Measurements from ENCODE around the gene ELN.

The ELN gene

DNA sequence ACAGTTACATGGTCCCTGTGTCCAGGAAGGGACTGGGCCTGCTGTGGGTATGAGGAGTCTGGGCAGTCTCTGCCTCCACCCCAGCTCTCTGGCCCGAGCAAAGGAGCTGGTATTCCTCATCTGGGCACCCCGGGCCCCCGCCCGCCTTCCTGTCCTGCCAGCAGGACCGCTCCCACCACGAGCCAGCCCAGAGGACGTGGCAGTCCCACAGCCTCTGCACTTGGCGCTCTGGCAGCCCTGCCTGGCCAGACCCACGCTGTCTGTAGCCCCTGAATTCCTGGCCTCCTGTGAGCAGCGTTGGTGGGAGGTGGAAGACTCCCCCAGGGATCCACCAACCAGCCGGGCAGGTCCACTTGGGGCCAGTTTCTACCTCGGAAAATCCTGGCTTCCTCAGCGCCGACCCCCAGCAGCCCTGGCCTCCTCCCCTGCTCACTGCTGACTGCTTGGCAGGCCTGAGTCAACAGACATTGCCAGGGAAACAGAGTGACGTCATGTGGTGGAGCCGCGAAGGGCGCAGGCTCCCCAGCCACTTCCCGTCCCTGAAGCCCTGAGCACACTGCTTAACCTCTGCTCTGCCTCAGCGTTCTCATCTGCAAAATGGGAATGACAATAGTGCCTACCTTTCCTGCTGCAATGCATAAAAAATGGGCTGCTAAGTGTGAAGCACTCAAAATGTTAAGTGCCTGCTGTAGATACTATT is 34.0 kb downstream of the ELN start:
- DNase-seq (ENCODE audit: low spot score), result peak; percentile 73

GRCh38 chr7:74063223-74063641 is 35.3 kb downstream of the ELN start:
- DNase-seq (ENCODE audit: low spot score), result peak; percentile 7

DNA sequence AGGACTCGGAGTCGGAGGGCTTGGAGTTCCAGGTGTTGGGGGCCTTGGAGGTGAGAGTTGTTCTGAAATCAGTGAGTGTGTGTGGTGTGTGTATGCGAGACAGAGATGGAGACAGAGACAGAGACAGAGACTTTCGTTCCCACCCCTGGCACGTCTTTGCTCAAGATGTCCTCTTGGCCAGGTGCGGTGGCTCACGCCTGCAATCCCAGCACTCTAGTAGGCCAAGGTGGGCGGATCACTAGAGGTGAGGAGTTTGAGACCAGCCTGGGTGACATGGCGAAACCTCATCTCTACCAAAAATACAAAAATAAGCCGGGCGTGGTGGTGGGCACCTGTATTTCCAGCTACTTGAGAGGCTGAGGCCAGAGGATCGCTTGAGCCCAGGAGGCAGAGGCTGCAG is 35.7 kb downstream of the ELN start:
- no peak for DNase-seq (ENCODE audit: low spot score)

DNA sequence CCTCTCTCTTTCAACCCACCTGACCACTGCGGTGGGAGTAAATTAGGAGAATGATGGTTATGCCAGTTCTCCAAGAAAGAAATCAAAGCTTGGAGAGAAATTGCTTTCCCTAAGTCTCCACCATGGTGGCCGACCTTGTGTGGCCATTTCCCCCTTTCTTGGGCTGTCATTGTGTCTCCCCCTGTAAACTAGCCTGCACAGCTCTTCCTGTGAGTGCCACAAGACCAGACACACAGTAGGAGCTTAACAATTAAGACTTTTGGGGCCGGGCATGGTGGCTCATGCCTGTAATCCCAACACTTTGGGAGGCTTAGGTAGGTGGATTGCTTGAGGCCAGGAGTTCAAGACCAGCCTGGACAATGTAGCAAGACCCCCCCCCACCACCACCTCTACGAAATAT is 36.7 kb downstream of the ELN start:
- DNase-seq (ENCODE audit: low spot score), result no peak

- DNase-seq (ENCODE audit: low spot score), result peak; percentile 1
Observed at GRCh38 chr7:74066626-74067025, 38.7 kb downstream of the ELN start.

GRCh38 chr7:74068378-74069085 is 40.6 kb downstream of the ELN start:
- DNase-seq (ENCODE audit: low spot score), result peak; percentile 6

DNA sequence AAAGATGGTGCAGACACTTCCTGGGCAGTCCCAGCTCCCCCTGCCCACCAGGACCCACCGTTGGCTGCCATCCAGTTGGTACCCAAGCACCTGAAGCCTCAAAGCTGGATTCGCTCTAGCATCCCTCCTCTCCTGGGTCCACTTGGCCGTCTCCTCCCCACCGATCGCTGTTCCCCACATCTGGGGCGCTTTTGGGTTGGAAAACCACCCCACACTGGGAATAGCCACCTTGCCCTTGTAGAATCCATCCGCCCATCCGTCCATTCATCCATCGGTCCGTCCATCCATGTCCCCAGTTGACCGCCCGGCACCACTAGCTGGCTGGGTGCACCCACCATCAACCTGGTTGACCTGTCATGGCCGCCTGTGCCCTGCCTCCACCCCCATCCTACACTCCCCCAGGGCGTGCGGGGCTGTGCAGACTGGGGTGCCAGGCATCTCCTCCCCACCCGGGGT is 41.1 kb downstream of the ELN start:
- DNase-seq (ENCODE audit: low spot score), result peak; percentile 1

DNA sequence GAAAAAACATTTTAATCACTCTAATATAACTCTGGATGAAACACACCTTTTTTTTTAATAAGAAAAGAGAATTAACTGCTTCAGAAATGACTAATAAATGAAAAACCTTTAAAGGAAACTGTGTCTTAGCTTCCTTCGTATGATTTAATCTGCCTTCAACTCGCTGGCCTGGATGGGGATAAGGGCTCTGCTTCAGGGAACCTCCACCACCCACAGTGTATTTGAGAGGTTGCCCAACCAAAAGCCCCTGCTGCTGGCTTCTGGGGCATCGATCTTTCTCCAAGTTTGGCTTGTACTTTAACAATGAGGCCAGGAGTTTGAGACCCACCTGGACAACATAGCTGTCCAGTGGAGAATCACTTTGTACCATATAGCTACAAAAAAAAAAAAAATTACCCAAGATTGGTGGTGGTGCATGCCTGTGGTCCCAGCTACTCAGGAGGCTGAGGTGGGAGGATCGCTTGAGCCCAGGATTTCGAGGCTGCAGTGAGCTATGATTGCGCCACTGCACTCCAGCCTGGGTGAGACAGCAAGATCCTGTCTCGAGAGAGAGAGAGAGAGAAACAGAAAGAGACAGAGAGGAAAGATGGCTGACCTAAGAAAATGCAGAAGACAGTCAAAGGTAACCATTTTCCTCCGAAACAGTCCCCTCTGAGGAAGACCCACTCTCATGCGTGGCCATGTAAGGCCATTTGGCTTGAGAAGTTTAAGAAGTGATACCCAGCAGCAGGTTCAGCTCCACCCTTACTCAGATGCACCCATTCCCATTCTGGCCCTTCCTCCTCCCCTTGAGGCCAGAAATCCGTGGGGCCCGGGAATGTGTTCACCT is 42.0 kb downstream of the ELN start:
- peak; percentile 20 for DNase-seq (ENCODE audit: low spot score)

DNA sequence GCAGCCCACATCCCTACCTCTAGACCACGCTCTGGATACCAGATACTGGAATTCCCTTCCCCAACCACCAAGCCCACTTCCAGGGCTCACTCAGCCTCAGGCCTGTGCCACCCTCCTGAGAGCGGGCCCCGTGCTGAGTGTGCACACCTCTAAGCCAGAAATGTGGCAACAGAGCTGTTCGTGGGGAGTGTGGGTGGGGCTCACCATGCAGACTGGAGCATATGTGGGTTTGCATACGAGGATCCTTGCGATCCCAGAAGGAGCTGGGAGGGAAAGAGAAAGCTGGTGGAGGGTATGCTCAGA is 42.6 kb downstream of the ELN start:
- no peak for DNase-seq (ENCODE audit: low spot score)

DNA sequence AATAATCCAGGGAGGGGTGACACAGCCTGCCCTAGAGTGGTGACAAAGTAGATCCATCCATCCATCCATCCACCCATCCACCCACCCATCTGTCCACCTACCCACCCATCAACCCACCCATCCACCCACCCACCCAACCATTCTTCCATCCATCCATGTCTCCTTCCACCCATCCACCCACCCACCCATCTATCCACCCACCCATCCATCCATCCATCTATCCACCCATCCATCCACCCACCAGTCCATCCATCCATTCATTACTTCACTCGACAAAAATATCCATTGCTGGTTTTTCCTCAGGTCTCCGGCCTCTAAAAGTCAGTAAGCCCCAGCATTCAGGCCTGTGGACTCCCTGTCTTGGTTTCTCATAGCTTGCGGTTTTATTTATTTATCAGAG is 43.1 kb downstream of the ELN start:
- DNase-seq (ENCODE audit: low spot score), result no peak

DNA sequence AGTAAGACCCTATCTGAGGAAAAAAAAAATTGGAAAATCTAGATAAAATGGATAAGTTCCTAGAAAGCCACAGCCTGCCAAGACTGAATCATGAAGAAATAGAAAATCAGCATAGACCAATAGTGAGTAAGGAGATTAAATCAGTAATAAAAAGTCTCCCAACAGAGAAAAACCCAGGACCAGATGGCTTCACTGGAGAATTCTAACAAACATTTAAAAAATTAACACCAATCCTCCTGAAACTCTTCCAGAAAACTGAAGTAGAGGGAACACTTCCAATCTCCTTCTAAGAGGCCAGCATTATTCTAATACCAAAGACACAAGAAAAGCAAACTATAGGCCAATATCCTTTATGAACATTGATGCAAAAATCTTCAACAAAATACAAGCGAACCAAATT is 46.8 kb downstream of the ELN start:
- no peak for DNase-seq (ENCODE audit: low spot score)

DNA sequence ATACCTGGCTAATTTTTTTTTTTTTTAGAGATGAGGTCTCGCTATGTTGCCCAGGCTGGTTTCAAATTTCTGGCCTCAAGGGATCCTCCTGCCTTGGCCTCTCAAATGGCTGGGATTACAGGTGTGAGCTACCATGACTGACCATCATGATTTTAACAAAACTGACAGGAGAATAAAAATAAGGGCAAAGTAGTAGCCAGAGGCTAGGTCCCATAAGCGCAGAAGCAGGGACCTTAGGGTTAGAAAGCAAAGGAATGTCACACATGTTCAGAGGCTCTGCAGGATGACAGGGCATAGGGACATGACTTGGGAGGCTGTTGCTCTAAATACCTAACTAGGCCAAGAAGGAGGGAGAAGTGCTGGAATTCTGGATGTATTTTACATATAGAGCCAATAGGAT is 50.5 kb downstream of the ELN start:
- DNase-seq (ENCODE audit: low spot score), result peak; percentile 3

- no peak for DNase-seq (ENCODE audit: low spot score)
Observed at GRCh38 chr7:74082770-74083116, 54.8 kb downstream of the ELN start.

DNA sequence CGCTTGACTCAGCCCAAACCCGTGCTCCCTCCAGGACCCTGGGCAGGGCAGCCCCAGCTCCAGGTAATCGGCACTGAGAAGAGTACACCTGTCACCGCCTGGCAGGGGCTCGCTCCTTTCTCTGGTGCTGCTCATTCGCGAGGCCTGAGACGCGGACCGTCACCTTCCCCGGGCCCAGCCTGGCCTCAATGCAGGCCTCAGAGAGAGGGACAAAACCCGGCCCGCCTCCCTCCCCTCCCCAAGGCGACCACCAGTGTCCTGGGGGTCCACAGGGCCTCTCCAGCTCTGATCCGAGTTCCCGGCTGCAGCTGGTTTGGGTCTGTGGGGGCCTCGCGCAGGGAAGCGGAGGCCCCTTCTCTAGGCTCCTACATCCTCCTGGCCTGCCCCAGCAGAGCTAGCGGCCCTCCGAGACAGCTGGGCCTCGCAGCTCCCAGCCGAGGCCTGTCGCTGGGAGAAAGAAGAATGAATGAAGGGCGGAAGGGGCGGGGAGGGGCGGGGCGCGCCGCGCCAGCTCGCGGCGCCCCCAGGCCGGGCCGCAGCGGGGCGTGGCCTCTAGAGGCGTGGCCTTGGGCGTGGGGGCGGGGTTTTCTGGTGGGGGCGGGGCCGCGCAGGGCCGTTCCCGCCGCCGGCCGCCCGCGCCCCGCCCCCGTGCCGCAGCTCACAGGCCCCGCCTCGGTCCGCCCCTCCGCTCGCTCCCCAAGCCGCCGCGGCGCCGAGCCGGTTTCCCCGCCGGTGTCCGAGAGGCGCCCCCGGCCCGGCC is 55.3 kb downstream of the ELN start, which contains the start of gene LIMK1:
Gene LIMK1, plus strand, starts transcription at position 688 of the 760 bp plus-strand sequence. CDS start 187 bp downstream, outside the sequence.
- DNase-seq (ENCODE audit: low spot score), result peak; percentile 97

DNA sequence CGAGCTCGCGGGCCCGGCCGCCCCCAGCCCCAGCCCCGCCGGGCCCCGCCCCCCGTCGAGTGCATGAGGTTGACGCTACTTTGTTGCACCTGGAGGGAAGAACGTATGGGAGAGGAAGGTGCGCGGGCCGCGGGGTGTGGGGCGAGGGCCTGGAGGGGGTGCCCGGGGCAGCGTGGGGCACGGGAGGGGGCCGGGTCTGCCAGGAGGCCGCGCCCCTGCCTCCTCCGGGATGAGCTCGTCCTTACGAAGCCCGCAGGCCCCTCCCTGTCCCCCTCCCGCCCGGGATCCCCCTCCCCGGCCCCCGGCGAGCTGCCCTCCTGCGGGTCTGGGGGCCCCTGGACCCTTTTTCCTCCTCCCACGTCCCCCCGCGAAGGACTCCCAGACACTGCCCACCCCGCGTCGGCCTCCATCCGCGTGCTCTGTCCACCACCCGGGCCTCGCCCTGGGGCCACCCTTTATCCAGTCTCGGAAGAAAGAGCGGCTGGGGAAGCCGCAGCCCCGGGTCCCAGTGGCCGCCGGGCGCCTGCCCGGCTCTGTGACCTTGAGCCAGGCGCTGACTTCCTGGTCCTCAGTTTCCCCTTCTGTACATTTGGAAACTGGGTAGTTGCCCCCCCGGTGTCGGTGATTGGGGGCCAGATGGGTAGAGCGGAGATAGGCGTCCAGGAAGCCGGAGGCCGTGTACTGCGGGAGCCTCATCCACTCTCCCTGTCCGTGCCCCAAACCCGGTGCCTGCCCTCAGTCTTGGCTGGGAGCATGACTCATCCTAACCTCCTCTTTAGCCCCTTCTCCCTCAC is 56.2 kb downstream of the ELN start:
- DNase-seq (ENCODE audit: low spot score), result peak; percentile 79

DNA sequence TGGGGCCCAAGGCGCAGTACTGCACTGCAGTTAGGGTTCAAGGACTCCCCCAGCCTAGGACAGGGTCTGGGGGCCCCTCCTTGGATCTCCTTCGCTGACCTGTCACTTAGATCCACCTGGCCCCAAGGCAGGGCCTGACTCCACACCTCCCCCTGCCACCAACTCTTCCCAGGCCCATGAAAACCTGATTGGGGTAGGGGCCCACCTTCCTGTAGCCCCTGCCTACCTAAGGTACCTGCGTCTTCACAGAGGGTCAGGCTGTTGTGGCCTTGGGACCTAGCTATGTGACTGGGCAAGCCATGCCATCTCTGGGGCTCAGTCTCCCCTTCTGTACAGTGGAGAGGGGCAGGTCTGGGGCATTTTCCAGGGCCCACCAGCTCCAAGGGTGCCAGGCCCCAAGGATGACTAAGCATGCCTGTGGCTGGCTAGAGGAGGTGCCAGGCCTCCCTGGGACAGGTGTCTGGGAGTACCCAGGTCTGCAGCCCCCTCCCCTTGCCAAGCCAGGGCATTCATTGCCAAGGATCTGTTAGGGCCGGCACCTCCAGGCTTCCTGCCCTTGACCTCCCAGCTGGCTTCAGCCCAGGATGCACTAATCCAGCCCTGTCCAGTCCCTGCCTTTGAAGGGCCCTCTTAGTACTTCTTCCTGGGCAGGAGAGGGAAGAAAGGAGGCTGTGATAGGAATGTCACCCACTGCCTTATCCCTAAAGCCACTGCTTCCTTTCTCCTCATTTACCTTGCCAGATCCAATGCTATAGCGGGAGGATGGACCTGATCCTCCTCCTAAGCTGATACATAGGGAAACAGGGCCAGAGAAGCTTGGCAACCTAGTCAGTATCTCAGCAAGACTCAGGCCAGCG is 57.0 kb downstream of the ELN start:
- DNase-seq (ENCODE audit: low spot score), result no peak

- no peak for DNase-seq (ENCODE audit: low spot score)
Observed at GRCh38 chr7:74087791-74088453, 59.9 kb downstream of the ELN start.

GRCh38 chr7:74092321-74092963 is 64.5 kb downstream of the ELN start:
- DNase-seq (ENCODE audit: low spot score), result no peak

DNA sequence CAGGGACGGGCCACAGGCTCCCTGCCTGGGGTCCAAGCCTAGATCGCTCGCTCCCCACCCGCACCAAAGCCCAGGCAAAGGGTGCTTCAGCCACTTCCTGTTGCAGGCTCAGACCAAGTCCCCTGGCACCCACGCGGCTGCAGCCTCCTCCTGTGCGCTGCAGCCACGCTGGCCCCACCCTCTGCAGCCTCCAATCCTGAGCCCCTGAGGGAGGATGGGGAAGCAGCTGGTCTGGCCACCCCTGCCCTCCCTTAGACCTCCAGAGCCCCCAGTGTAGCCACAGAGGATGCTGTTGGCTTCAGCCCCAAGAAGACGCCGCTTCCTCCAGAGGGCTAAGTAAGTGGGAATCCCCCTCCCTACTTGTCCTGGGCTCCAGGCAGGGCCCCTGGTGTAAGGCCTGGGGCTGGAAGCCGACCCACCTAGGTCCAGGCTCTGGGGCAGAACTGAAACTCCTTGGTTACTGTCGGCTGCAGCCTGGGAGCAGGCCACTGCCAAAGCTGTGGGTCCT is 65.0 kb downstream of the ELN start:
- no peak for DNase-seq (ENCODE audit: low spot score)

Data from iPS-NIHi11 (cell line).